Breast epithelium (tissue), 3 donors: ENCODE results near the gene NPSR1.

Experiments
- CTCF ChIP-seq, 3 donors: fragments of 450-650 bp; IDR thresholded peaks; one replicate each; pipeline ENCODE4 v1.5.1; 2016 to 2017; ENCODE audit warnings: antibody characterized with exemption in 3 of 3, mild to moderate bottlenecking in 3 of 3, moderate library complexity in 3 of 3
- POLR2A ChIP-seq: fragments of 450-650 bp; IDR thresholded peaks from one replicate; pipeline ENCODE4 v1.6.1; 2016; ENCODE audit warnings: antibody characterized with exemption, mild to moderate bottlenecking, moderate library complexity
- POLR2AphosphoS5 ChIP-seq, 3 donors: sonication (generic); formaldehyde crosslinking; IDR thresholded peaks; one replicate each; pipeline ENCODE4 v1.6.1; 2017; ENCODE audit warnings: antibody characterized with exemption in 3 of 3

- TF ChIP-seq POLR2AphosphoS5 (IDR thresholded peaks at IDR 0.05) (no peak), CTCF (IDR thresholded peaks at IDR 0.05) (no peak), POLR2A (no peak)
Observed at GRCh38 chr7:34832020-34832419, 174.0 kb downstream of the NPSR1 start.
